Endodermal cell (in vitro differentiated cells): ENCODE data around the gene MPPED2. TPM values are rescaled to one million over a fixed set of nuclear protein-coding genes. Genes with fewer than 3 reads are reported as not detected.

Experiments used
- DNase-seq: peaks from one replicate; pipeline ENCODE4 v3.0.0-alpha.2; 2017
- H3K27ac ChIP-seq: 2 replicates; pipeline ENCODE4 v1.5.1; 2013; ENCODE audit warnings: mild to moderate bottlenecking, low read depth, low read length, moderate library complexity
- H3K27me3 ChIP-seq: 2 replicates; pipeline ENCODE4 v1.6.1; 2013; ENCODE audit warnings: mild to moderate bottlenecking, low read length, moderate library complexity; ENCODE audit not compliant: insufficient read depth, control insufficient read depth, poor library complexity, severe bottlenecking
- H3K36me3 ChIP-seq: 2 replicates; pipeline ENCODE4 v1.7.0; 2013; ENCODE audit warnings: mild to moderate bottlenecking, low read length, moderate library complexity; ENCODE audit not compliant: control insufficient read depth, insufficient read depth
- H3K4me1 ChIP-seq: one replicate; pipeline ENCODE4 v1.7.0; 2013; ENCODE audit warnings: low read length; ENCODE audit not compliant: control insufficient read depth, insufficient read depth
- H3K4me3 ChIP-seq: 2 replicates; pipeline ENCODE4 v1.5.1; 2013; ENCODE audit warnings: mild to moderate bottlenecking, low read length, moderate library complexity
- H3K9ac ChIP-seq: 2 replicates; pipeline ENCODE4 v1.6.1; 2013; ENCODE audit warnings: mild to moderate bottlenecking, low read length, moderate library complexity; ENCODE audit not compliant: poor library complexity, severe bottlenecking; ENCODE audit errors: extremely low read depth
- H3K9me3 ChIP-seq: 2 replicates; pipeline ENCODE4 v1.6.1; 2013; ENCODE audit warnings: mild to moderate bottlenecking, low read length, moderate library complexity; ENCODE audit not compliant: control insufficient read depth
- H3K27ac Mint-ChIP-seq: 2 replicates; pipeline ENCODE4 v1.8.0; 2020; ENCODE audit warnings: mixed read lengths
- H3K27me3 Mint-ChIP-seq: 2 replicates; pipeline ENCODE4 v1.8.0; 2021; ENCODE audit warnings: mild to moderate bottlenecking, mixed read lengths; ENCODE audit not compliant: insufficient read depth
- H3K36me3 Mint-ChIP-seq: 2 replicates; pipeline ENCODE4 v1.8.0; 2020; ENCODE audit warnings: low read depth, mixed read lengths
- H3K4me1 Mint-ChIP-seq: 2 replicates; pipeline ENCODE4 v1.8.0; 2020; ENCODE audit warnings: mixed read lengths
- H3K4me3 Mint-ChIP-seq: 2 replicates; pipeline ENCODE4 v1.8.0; 2020; ENCODE audit warnings: mild to moderate bottlenecking, moderate library complexity, mixed read lengths
- H3K9me3 Mint-ChIP-seq: 2 replicates; pipeline ENCODE4 v1.8.0; 2020; ENCODE audit warnings: mild to moderate bottlenecking, mixed read lengths
- CTCF ChIP-seq: fragments of 200-600 bp; sonication (generic); conservative IDR thresholded peaks from 2 replicates; pipeline ENCODE4 v1.5.0; 2021; ENCODE audit warnings: antibody characterized with exemption, mild to moderate bottlenecking
- WGBS, 2 experiments: methylation state at CpG; one replicate each; pipeline versions ENCODE4 v1.1.5 to v1.1.7; 2013; ENCODE audit warnings: missing lambda C conversion rate in 2 of 2, mixed read lengths in 1 of 2; ENCODE audit not compliant: insufficient coverage in 1 of 2, insufficient read length in 1 of 2; 5-methylcytosine and 5-hydroxymethylcytosine counted together
- total RNA-seq, 2 donors: library from RNA; stranded (reverse); fragmentation: NEBNext Ultra II Directional in 1 of 2; extraction: Animal tissue kit (Norgen Biotek cat#: 25700) in 1 of 2; gene quantifications; 2 replicates in 1 of 2; 3 replicates in 1 of 2; pipeline ENCODE4 v1.2.1, GENCODE V29; 2021

MPPED2 gene
- total RNA-seq, 2 donors from 2014 or later: 1.5 to 16.4 TPM

DNA sequence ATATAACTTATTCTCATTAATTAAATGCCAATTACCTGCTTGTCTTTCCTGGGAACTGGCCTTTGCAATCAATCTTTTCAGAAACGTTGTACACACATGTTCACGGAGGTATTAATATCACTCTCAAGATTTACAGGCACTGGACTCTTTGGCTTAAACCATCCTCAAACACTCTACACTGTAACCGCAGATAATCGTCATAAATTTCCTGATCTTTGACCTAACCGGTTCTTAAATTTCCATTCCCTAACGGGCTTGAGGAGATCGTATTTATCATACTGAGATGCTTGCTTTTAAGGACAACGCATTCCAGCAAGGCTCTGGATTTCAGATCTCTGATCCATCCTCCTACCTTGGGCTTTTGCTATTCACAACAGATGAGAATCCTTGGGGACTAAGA is 190.4 kb downstream of the MPPED2 start:
- Histone ChIP-seq H3K36me3 (no peaks in the 10 kb centered on the region), H3K27ac (no peak overlapping the region), H3K9me3 (no peaks in the 10 kb centered on the region), H3K4me3 (no peak overlapping the region), H3K27me3 (no peaks in the 10 kb centered on the region), H3K4me1 (no peaks in the 10 kb centered on the region), H3K9ac (no peak overlapping the region)
- Mint-ChIP-seq H3K36me3 (no peaks in the 10 kb centered on the region), H3K27ac (no peak overlapping the region), H3K4me3 (no peak overlapping the region), H3K4me1 (peaks cover 9% of the 10 kb centered on the region), H3K9me3 (no peaks in the 10 kb centered on the region), H3K27me3 (no peaks in the 10 kb centered on the region)
- no peak for TF ChIP-seq CTCF
- WGBS, 2 experiments: 91 to 95% methylated on average over 8 of the region's 8 CpGs
- DNase-seq: no peak

GRCh38 chr11:30393012-30393411 is 193.1 kb downstream of the MPPED2 start:
- H3K27ac Mint-ChIP-seq: no peak overlapping the region
- H3K36me3 Mint-ChIP-seq: no peaks in the 10 kb centered on the region
- no peaks in the 10 kb centered on the region for H3K9me3 Mint-ChIP-seq
- no peak overlapping the region for H3K9ac ChIP-seq
- no peak overlapping the region for H3K27ac ChIP-seq
- no peaks in the 10 kb centered on the region for H3K27me3 Mint-ChIP-seq
- no peak overlapping the region for H3K4me3 ChIP-seq
- 100% methylated on average over 1 of the region's 1 CpG for WGBS, 2 experiments
- H3K4me1 ChIP-seq: no peaks in the 10 kb centered on the region
- no peak for TF ChIP-seq CTCF
- H3K27me3 ChIP-seq: no peaks in the 10 kb centered on the region
- no peak for DNase-seq
- no peaks in the 10 kb centered on the region for H3K9me3 ChIP-seq
- H3K4me3 Mint-ChIP-seq: no peak overlapping the region
- peaks cover 13% of the 10 kb centered on the region for H3K4me1 Mint-ChIP-seq
- H3K36me3 ChIP-seq: no peaks in the 10 kb centered on the region

DNA sequence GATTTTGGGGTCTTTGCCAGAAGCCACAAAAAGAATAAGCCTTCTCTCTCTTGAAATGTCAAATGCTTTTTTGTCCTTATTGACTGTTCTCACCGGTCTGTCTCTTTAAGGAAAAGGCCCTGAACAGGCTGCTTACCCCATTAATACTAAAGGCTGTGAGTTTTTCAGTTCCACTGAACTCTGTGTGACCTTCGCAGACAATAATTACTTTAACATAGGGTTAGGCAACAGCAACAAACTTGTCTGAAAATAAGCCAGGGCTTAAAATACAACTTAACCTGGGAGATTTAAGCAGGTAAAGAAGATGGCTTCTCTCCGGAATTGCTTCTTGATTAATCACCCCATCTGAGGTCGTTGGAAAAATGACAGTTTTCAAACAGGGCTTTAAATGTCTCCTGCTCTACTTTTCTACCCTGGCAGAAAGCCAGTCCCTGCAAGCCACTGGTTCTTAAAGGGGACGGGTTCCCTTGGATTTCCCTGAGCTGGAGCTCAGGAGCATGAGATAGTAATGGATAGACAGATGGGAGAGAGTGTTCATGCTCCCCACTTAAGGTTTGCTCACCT is 193.8 kb downstream of the MPPED2 start:
- 82 to 83% methylated on average over 4 to 5 of the region's 5 CpGs for WGBS, 2 experiments
- no peaks in the 10 kb centered on the region for H3K36me3 Mint-ChIP-seq
- Histone ChIP-seq H3K9me3 (no peaks in the 10 kb centered on the region), H3K4me3 (no peak overlapping the region), H3K27ac (no peak overlapping the region), H3K4me1 (no peaks in the 10 kb centered on the region), H3K9ac (no peak overlapping the region), H3K36me3 (no peaks in the 10 kb centered on the region), H3K27me3 (no peaks in the 10 kb centered on the region)
- no peaks in the 10 kb centered on the region for H3K27me3 Mint-ChIP-seq
- H3K4me3 Mint-ChIP-seq: no peak overlapping the region
- H3K4me1 Mint-ChIP-seq: peaks cover 6% of the 10 kb centered on the region
- no peak overlapping the region for H3K27ac Mint-ChIP-seq
- DNase-seq: no peak
- peaks cover 2% of the 10 kb centered on the region for H3K9me3 Mint-ChIP-seq
- TF ChIP-seq CTCF: no peak
